CD4-positive, alpha-beta T cell treated with Interferon gamma for 1 hour (primary cell): ENCODE data around the gene GADD45B.
A peak's percentile ranks its signal among the peaks of the same experiment; 100 is the strongest.
"Not testable (repeated sequence)": the region's sequence is repeated elsewhere in the genome, so short reads cannot be mapped to it uniquely, and the experiment has no call there.

Experiments used
- DNase-seq: peaks from one replicate; pipeline ENCODE4 v3.0.0-alpha.2; 2020

The GADD45B gene

GRCh38 chr19:2444251-2445002 lies 31.5 kb upstream of the GADD45B start:
- no peak for DNase-seq

- peak; percentile 43 for DNase-seq
Measured at GRCh38 chr19:2446381-2446780, 29.5 kb upstream of the GADD45B start.

GRCh38 chr19:2449019-2449418 lies 26.9 kb upstream of the GADD45B start:
- DNase-seq = no peak

GRCh38 chr19:2451138-2451537 lies 24.8 kb upstream of the GADD45B start:
- no peak for DNase-seq

DNA sequence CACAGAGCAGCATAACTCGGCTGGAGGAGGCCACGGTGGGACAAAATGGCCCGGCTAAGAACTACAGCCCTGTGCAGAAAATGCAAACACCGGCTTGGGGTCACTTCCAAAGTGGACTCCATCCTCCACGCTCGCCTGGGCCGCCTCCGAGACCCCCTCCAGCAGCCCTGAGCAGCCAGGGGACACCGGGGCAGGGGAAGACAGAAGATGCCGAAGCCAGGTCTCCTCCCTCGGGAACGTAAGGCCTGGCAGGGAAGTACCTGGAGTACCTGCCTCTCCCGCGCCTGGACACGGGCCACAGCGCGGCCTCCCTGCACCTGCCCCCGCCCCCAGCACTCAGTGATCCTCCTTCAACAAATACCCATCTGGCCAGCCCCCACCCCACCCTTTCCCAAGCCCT lies 24.2 kb upstream of the GADD45B start:
- DNase-seq = no peak

GRCh38 chr19:2453431-2454025 lies 22.4 kb upstream of the GADD45B start:
- no peak for DNase-seq

DNA sequence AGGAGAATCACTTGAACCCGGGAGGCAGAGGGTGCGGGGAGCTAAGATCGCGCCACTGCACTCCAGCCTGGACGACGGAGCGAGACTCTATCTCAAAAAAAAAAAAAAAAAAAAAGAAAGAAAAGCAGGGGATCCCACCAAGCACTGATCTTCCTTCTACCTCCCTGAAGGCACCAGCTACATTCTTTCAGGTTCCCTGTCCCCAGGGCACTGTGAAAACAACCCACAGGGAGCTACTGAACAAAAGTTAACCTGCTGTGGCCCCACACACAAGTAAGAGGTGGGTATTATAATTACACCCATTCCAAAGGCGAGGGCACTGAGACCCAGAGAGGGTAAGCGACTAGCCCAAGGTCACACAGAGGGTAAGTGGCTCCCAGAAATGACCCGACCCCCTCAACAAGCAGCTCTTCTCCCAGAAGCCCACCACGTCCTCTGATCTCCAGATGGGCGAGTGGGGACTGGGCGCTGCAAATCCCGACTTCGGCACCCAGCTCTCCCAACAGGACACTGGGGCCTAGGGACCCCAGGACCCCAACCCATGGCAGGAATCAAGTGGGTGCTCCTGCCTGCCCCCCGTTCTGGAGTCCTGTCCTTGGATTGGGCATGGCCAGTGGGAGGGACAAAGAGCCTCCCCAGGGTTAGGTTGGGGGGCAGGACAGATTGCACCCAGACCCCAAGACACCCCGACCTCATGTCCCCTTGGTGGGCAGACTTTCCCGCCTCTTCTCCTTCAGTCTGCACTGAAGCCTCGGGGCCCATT lies 21.5 kb upstream of the GADD45B start:
- DNase-seq = no peak

DNA sequence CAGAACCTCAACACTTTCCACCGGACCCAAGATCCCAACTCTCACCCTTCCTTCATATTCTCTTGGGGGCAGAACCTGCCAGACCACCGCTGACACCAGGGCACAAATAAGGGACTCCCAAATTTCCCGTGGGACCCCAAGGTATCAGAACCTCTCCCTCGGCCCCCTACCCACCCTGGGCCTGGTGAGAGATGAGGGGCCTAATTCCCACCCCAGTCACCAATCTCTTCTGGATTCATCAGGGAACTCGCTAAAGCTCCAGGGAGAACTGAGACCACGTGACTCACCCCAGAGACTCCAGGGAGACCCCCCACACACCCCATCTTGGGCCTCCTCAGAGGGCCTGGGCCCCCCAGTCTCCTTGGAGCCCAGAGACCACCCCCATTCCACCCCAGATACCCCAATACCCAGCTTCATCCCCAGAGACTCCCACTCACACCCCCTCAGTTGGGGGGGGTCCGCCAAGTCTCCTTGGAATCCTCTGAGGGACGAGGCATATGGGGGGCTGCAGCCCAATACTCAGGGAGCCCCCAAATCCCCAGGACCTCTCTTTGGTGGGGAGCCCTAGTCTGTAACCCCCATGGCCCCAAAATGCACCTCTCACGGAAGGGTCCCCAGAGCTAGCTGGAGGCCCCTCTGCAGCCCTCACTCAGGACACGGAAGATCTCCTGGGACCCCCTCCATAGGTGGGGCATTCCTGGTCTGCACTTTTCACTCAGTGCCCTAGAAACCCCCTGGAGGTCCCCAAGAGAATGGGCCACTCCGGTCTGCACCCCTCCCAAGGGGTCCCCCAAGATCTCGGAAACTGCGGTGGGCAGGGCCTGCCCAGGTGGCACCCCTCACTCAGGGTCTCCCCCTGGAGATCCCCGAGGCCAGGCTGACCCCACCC lies 20.7 kb upstream of the GADD45B start:
- no peak for DNase-seq

- peak; percentile 50 for DNase-seq
Measured at GRCh38 chr19:2455851-2456570, 19.9 kb upstream of the GADD45B start.

- no peak for DNase-seq
Measured at GRCh38 chr19:2457394-2458037, 18.4 kb upstream of the GADD45B start.

GRCh38 chr19:2458054-2458453 lies 17.9 kb upstream of the GADD45B start:
- DNase-seq = no peak

DNA sequence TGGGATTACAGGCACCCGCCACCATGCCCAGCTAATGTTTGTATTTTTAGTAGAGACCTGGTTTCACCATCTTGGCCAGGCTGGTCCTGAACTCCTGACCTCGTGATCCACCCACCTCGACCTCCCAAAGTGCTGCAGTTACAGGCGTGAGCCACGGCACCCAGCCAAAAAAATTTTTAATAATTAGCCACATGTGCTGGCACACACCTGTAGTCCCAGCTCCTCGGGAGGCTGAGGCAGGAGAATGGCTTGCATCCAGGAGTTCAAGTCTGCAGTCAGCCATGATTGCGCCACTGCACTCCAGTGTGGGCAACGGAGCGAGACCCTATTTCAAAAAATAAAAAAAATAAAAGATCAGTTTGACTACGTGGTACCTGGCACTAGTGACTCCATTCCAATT lies 17.2 kb upstream of the GADD45B start:
- DNase-seq = not testable (repeated sequence)

DNA sequence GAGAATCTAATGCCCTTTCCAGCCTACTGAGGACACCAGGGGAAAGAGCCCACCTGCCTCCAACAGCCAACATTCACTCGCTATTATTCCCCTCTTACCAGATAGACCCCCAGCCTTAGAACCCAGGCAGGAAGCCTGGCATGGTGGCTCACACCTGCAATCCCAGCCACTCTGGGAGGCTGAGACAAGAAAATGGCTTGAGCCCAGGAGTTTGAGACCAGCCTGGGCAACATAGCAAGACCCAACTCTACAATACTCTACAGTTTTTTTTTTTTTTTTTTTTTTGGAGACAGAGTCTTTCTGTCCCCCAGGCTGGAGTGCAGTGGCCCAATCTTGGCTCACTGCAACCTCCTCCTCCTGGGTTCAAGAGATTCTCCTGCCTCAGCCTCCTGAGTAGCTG lies 15.7 kb upstream of the GADD45B start:
- no peak for DNase-seq

GRCh38 chr19:2461751-2462634 lies 13.9 kb upstream of the GADD45B start:
- DNase-seq = peak; percentile 44

- DNase-seq = no peak
Measured at GRCh38 chr19:2462635-2463421, 13.1 kb upstream of the GADD45B start.

DNA sequence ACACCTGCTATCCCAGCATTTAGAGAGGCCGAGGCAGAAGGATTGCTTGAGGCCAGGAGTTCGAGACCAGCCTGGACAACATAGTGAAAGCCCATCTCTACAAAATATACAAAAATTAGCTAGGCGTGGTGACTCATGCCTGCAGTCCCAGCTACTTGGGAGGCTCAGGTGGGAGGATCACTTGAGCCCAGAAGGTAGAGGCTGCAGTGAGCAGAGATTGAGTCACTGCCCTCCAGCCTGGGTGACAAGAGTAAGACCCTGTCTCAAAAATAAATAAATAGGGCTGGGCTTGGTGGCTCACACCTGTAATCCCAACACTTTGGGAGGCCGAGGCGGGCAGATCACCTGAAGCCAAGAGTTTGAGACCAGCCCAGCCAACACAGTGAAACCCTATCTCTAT lies 12.2 kb upstream of the GADD45B start:
- DNase-seq = not testable (repeated sequence)

GRCh38 chr19:2464389-2464788 lies 11.5 kb upstream of the GADD45B start:
- no peak for DNase-seq

DNA sequence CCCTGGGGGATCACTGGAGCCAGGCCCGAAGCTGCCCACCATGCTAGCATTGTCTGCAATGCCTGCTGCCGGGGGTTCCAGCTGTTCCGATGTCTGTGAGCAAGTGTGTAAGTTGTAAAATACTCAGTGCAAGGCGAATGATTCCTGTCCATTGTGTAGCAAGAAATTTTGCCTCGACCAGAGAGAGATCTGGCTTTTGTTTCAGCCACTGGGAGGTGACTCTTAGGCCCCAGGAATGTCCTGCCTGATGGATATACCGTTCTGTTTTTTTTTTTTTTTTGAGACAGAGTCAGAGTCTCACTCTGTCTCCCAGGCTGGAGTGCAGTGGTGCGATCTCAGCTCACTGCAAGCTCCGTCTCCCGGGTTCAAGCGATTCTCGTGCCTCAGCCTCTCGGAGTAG lies 7.3 kb upstream of the GADD45B start:
- no peak for DNase-seq

DNA sequence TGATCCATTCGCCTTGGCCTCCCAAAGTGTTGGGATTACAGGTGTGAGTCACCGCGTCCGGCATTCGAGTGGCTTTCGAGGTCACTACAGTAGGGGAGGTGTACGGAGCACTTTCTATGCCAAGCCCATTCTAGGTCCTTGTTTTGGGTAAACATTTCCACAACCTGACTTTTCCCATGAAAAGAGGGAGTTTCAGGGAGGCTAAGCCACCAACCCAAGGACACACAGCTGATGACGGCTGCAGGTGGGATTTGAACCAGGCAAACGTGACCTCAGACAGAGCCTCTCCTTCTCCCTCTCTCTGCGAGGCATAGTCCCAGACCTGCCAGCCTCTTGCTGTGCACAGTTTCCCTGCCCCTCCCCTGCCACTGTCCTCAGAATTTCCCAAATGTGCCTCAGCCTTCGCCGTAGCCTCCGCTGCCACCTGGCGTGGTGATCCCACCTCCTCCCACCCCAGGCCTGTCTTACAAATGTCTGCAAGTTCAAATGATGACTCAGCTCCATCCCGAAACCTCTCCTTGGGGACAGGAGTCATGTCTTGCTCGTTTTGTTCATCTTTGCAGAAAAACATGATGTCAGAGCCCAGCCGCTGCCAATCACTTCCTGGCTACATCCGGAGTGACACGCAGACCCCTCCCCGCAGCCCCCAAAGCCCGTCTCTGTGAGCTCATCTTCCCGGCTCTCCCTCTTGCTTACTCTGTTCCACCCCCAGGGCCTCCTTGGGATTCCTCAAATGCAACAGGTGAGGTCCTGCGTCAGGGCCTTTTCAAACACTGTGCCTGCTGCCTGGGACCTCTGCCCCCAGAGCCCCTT lies 6.6 kb upstream of the GADD45B start:
- DNase-seq = no peak
